Right atrium auricular region (tissue), 2 donors: ENCODE measurements around the gene FCHO1. TPM values are rescaled to one million over a fixed set of nuclear protein-coding genes. Genes with fewer than 3 reads are reported as not detected.
"Not testable (repeated sequence)": the region's sequence is repeated elsewhere in the genome, so short reads cannot be mapped to it uniquely, and the experiment has no call there.

Source experiments
- DNase-seq: peaks from one replicate; pipeline ENCODE4 v3.0.0-alpha.2; 2019; ENCODE audit warnings: low spot score
- H3K27ac ChIP-seq, 2 donors: fragments of 200-600 bp; sonication (generic); 1 replicate in 1 of 2; 2 replicates in 1 of 2; pipeline ENCODE4 v1.5.1; 2016 to 2019
- H3K27me3 ChIP-seq, 2 donors: fragments of 200-600 bp; sonication (generic); one replicate each; pipeline versions ENCODE4 v1.5.1 to v1.6.0; 2017 to 2019
- H3K36me3 ChIP-seq: fragments of 200-600 bp; sonication (generic); one replicate; pipeline ENCODE4 v1.5.1; 2016
- H3K4me1 ChIP-seq, 2 donors: fragments of 200-600 bp; sonication (generic); one replicate each; pipeline versions ENCODE4 v1.5.1 to v1.6.0; 2017 to 2019
- H3K4me3 ChIP-seq, 2 donors: fragments of 200-600 bp; sonication (generic); 1 replicate in 1 of 2; 2 replicates in 1 of 2; pipeline ENCODE4 v1.5.1; 2017 to 2019; ENCODE audit warnings: mild to moderate bottlenecking in 1 of 2, moderate library complexity in 1 of 2
- H3K9me3 ChIP-seq, 2 donors: fragments of 200-600 bp; sonication (generic); one replicate each; pipeline ENCODE4 v1.5.1; 2019
- total RNA-seq, 2 donors: library from RNA; depleted of rRNA; stranded (reverse); fragments of >200 nt; gene quantifications; one replicate each; pipeline ENCODE4 v1.1.0, GENCODE V29; 2016
- TF ChIP-seq, protein P1 (sequence below), 2 donors: fragments of 200-600 bp; sonication (generic); IDR thresholded peaks; one replicate each; pipeline ENCODE4 v1.5.1; 2019; ENCODE audit warnings: antibody characterized with exemption in 2 of 2

The FCHO1 gene
- total RNA-seq, 2 donors from 2014 or later = 0.19 to 1.3 TPM

GRCh38 chr19:17795495-17795856 lies 44.2 kb downstream of the FCHO1 start:
- Histone ChIP-seq H3K27ac (no peak overlapping the region), H3K4me3 (no peak overlapping the region), H3K36me3 (no peaks in the 10 kb centered on the region), H3K4me1 (peaks cover 0 to 8% of the 10 kb centered on the region in 2 donors), H3K27me3 (peaks cover 8 to 15% of the 10 kb centered on the region in 2 donors), H3K9me3 (no peaks in the 10 kb centered on the region)
- DNase-seq = no peak
- TF ChIP-seq, protein P1, sequence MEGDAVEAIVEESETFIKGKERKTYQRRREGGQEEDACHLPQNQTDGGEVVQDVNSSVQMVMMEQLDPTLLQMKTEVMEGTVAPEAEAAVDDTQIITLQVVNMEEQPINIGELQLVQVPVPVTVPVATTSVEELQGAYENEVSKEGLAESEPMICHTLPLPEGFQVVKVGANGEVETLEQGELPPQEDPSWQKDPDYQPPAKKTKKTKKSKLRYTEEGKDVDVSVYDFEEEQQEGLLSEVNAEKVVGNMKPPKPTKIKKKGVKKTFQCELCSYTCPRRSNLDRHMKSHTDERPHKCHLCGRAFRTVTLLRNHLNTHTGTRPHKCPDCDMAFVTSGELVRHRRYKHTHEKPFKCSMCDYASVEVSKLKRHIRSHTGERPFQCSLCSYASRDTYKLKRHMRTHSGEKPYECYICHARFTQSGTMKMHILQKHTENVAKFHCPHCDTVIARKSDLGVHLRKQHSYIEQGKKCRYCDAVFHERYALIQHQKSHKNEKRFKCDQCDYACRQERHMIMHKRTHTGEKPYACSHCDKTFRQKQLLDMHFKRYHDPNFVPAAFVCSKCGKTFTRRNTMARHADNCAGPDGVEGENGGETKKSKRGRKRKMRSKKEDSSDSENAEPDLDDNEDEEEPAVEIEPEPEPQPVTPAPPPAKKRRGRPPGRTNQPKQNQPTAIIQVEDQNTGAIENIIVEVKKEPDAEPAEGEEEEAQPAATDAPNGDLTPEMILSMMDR (IDR thresholded peaks at IDR 0.05) = no peak

DNA sequence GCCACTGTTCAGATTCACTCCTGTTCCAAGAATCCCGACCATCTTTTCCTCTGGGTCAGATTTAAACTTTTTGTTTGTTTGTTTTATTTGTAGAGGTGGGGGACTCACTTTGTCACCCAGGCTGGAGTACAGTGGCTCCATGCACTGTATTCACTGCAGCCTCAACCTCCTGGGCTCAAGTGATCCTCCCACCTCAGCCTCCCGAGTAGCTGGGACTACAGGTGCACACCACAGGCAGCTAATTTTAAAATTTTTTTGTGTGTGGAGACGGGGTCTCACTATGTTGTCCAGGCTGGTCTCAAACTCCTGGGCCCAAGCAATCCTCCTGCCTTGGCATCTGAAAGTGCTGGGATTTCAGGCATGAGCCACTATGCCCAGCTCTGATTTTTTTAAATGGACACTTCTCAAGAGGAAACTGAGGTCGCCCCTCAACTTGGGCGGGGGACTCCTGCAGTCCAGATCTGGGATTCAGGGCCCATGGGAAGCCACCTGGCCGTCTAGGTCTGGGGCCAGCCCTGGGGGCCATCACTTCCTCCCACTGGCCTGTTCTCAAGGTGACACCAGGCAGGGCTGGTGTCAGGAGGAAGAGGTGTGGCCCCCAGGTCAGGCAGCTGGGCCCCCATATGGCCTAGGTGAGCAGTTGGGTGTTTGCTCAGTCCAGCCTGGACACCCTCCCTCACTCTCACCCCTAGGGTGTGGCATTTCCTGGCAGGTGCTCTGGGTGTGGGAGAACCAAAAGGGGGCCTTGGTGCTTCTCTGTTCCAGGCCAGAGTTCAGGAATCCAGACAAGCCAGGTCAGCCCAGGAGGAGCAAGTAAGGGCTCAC lies 44.9 kb downstream of the FCHO1 start:
- Histone ChIP-seq H3K27ac (no peak overlapping the region), H3K9me3 (no peaks in the 10 kb centered on the region), H3K4me3 (no peak overlapping the region), H3K36me3 (no peaks in the 10 kb centered on the region), H3K4me1 (peaks cover 0 to 8% of the 10 kb centered on the region in 2 donors), H3K27me3 (peaks cover 8 to 15% of the 10 kb centered on the region in 2 donors)
- no peak for DNase-seq
- TF ChIP-seq, protein P1 (IDR thresholded peaks at IDR 0.05) = no peak

- Histone ChIP-seq H3K36me3 (no peaks in the 10 kb centered on the region), H3K27ac (no peak overlapping the region), H3K4me3 (no peak overlapping the region), H3K27me3 (peaks cover 8 to 15% of the 10 kb centered on the region in 2 donors), H3K9me3 (no peaks in the 10 kb centered on the region), H3K4me1 (peaks cover 0 to 8% of the 10 kb centered on the region in 2 donors)
- TF ChIP-seq, protein P1 (IDR thresholded peaks at IDR 0.05) = no peak
- DNase-seq = no peak
These were observed 45.7 kb downstream of the FCHO1 start for GRCh38 chr19:17796838-17797423.

DNA sequence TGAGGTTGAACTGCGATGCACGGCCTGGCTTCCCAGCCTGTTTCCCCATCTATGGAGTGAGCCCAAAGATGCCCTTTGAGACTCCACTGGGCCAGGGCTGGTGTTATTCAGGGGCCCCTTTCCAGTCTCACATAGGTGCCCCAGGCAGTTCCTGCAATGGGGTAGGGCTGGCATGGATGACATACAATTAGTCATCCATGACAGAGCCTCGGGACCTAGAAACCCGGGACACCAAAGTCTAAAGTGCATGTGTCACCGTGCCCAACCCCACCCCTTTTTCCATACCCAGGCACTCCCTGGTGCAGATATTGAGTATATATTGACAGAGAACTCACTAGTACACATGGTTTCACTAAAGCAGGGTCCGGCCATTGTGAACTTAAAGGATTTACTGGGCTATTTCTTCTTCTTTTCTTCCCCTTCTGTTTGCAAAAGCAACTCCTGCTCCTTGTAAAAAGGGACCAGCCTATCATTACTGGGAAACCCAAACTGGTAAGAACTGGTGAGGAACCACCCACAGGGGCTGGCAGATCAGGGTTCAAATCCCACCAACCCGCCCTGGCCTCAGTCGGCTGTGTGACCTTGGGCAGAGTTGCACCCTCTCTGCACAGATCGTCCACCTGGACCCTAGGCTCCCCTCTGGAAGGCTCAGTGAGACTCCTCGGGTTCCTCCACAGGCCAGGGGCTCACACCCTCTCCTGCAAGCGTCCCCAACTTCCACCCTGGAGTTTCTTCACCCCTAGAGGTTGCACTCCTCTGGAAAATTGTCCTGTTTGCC lies 46.3 kb downstream of the FCHO1 start:
- peaks cover 8 to 15% of the 10 kb centered on the region in 2 donors for H3K27me3 ChIP-seq
- no peak overlapping the region for H3K27ac ChIP-seq
- DNase-seq = no peak
- no peaks in the 10 kb centered on the region for H3K36me3 ChIP-seq
- H3K9me3 ChIP-seq = no peaks in the 10 kb centered on the region
- peaks cover 0 to 8% of the 10 kb centered on the region in 2 donors for H3K4me1 ChIP-seq
- TF ChIP-seq, protein P1 (IDR thresholded peaks at IDR 0.05) = no peak
- H3K4me3 ChIP-seq = no peak overlapping the region

DNA sequence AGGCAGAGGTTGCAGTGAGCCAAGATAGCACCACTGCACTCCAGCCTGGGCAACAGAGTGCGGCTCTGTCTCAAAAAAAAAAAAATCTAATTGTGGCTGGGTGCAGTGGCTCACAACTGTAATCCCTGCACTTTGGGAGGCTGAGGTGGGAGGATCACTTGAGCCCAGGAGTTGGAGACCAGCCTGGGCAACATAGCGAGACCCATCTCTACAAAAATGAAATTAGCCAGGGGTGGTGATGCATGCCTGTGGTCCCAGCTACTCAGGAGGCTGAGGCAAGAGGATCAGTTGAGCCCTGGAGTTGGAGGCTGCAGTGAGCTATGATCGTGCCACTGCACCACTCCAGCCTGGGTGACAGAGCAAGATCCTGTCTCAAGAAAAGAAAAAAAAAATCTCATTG lies 47.3 kb downstream of the FCHO1 start:
- not testable (repeated sequence) for H3K36me3 ChIP-seq, H3K27ac ChIP-seq, H3K4me1 ChIP-seq, H3K4me3 ChIP-seq, DNase-seq, H3K9me3 ChIP-seq
- peaks cover 6 to 15% of the 10 kb centered on the region in 2 donors for H3K27me3 ChIP-seq
